CD4-positive, alpha-beta T cell (primary cell): ENCODE data around the gene POLD1. TPM values are rescaled to one million over a fixed set of nuclear protein-coding genes. Genes with fewer than 3 reads are reported as not detected.

Experiments
- ATAC-seq: fragments of 200-7000 bp; cut with Tn5 transposase; one replicate; pipeline ENCODE4 v1.10.0; 2022; ENCODE audit warnings: mild to moderate bottlenecking; ENCODE audit not compliant: poor library complexity
- CTCF ChIA-PET: fragments of 350-600 bp; sonication (Branson Sonifier 250); formaldehyde crosslinking; loops from one replicate; lab custom pipeline; 2021; ENCODE audit warnings: antibody characterized with exemption, inconsistent platforms; lab: Charles Lee
- POLR2A ChIA-PET: fragments of 350-600 bp; sonication (Branson Sonifier 250); formaldehyde crosslinking; loops from one replicate; lab custom pipeline; 2021; ENCODE audit warnings: antibody characterized with exemption, inconsistent platforms; lab: Charles Lee
- DNase-seq, 14 experiments: peaks; one replicate each; pipeline ENCODE4 v3.0.0-alpha.2; 2013 to 2020; ENCODE audit warnings: mixed read lengths in 2 of 14
- H3K27ac ChIP-seq, 2 donors: one replicate each; pipeline versions ENCODE4 v1.5.1 to v1.7.0; 2013; ENCODE audit warnings: low read length in 2 of 2, low read depth in 1 of 2, mild to moderate bottlenecking in 1 of 2
- H3K27me3 ChIP-seq, 2 experiments: 1 replicate in 1 of 2; 2 replicates in 1 of 2; pipeline versions ENCODE4 v1.6.1 to v1.7.0; 2013; ENCODE audit warnings: low read length in 2 of 2, control low read depth in 1 of 2, mild to moderate bottlenecking in 1 of 2, moderate library complexity in 1 of 2; ENCODE audit not compliant: insufficient read depth in 2 of 2, control insufficient read depth in 1 of 2
- H3K36me3 ChIP-seq: one replicate; pipeline ENCODE4 v1.6.1; 2013; ENCODE audit warnings: low read length, control low read depth; ENCODE audit not compliant: insufficient read depth
- H3K4me1 ChIP-seq: one replicate; pipeline ENCODE4 v1.6.1; 2013; ENCODE audit warnings: low read length, control low read depth; ENCODE audit not compliant: insufficient read depth
- H3K4me3 ChIP-seq: one replicate; pipeline ENCODE4 v1.5.1; 2013; ENCODE audit warnings: mild to moderate bottlenecking, low read length, moderate library complexity
- H3K9me3 ChIP-seq, 2 experiments: 1 replicate in 1 of 2; 2 replicates in 1 of 2; pipeline versions ENCODE4 v1.6.1 to v1.7.0; 2013; ENCODE audit warnings: low read length in 2 of 2, mild to moderate bottlenecking in 2 of 2, control low read depth in 1 of 2, moderate library complexity in 1 of 2; ENCODE audit not compliant: control insufficient read depth in 1 of 2, insufficient read depth in 1 of 2
- H3K27ac Mint-ChIP-seq: one replicate; pipeline ENCODE4 v1.8.0; 2020; ENCODE audit warnings: mixed read lengths
- H3K27me3 Mint-ChIP-seq: one replicate; pipeline ENCODE4 v1.8.0; 2021; ENCODE audit warnings: mixed read lengths
- H3K36me3 Mint-ChIP-seq: one replicate; pipeline ENCODE4 v1.8.0; 2021; ENCODE audit warnings: low read depth, mixed read lengths
- H3K4me1 Mint-ChIP-seq: one replicate; pipeline ENCODE4 v1.8.0; 2021; ENCODE audit warnings: low read depth, mixed read lengths
- H3K4me3 Mint-ChIP-seq: one replicate; pipeline ENCODE4 v1.8.0; 2020; ENCODE audit warnings: mild to moderate bottlenecking, mixed read lengths
- H3K9me3 Mint-ChIP-seq: one replicate; pipeline ENCODE4 v1.8.0; 2020; ENCODE audit warnings: mixed read lengths
- intact Hi-C, 2 experiments: fragments of 100-400 bp; cut with DNase I in 1 of 2; cut with micrococcal nuclease in 1 of 2; formaldehyde crosslinking; loops; one replicate each; pipeline versions ENCODE4 v1.15.1 to v1.9.0; 2023 to 2025; cut with DNase I, micrococcal nuclease
- total RNA-seq, 174 experiments: library from RNA in 2 of 174; stranded (reverse) in 2 of 174; gene quantifications; one replicate each; pipeline ENCODE4 v1.2.3 and lab custom pipeline; 2021 to 2026
- TF ChIP-seq, protein P1 (sequence below): fragments of 200-600 bp; IDR thresholded peaks from one replicate; pipeline ENCODE4 v1.8.0; 2022; ENCODE audit warnings: antibody characterized with exemption, mild to moderate bottlenecking

POLD1 gene
- total RNA-seq, 2 experiments from 2014 or later = 22.1 to 24.2 TPM

DNA sequence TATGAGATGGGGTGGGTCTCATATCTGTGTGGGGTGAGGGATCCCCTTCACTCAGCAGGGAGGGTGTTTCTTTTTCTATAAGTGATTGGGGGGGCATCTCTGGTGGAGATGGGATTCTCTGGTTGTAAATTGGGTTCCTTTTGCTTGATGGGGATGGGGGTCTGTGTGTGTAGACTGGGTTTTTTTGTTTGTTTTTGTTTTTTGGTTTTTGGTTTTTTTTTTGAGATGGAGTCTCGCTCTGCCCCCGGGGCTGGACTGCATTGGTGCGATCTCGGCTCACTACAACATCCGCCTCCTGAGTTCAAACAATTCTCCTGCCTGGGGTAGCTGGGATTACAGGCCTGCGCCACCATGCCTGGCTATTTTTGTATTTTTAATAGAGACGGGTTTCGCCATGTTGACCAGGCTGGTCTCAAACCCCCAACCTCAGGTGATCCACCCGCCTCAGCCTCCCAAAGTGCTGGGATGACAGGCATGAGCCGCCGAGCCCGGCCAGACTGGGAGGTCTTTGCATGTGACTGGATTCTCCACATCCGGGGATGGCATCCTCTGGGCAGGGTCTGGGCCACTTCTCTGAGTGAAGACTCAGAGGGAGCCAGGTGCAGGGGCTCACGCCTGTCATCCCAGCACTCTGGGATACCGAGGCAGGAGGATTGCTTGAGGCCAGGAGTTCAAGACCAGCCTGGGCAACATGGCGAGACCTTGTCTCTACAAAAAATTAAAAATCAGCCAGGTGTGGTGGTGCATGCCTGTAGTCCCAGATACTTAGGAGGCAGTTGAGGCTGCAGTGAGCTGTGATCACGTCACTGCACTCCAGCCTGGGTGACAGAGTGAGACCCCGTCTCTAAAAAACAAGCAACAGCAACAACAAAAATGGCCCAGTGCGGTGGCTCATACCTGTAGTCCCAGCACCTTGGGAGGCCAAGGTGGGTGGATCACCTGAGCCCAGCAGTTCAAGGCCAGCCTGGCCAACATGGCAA, 49.3 kb downstream of the POLD1 start:
- Histone ChIP-seq H3K27me3 (peaks cover 6 to 16% of the 10 kb centered on the region in 2 experiments), H3K4me1 (peaks cover 17% of the 10 kb centered on the region), H3K9me3 (peaks cover 0 to 4% of the 10 kb centered on the region in 2 experiments), H3K4me3 (no peak overlapping the region), H3K27ac (no peak overlapping the region), H3K36me3 (no peaks in the 10 kb centered on the region)
- Mint-ChIP-seq H3K9me3 (no peaks in the 10 kb centered on the region), H3K4me3 (peak overlapping the region; percentile 85), H3K27me3 (peaks cover 28% of the 10 kb centered on the region), H3K4me1 (peaks cover 19% of the 10 kb centered on the region), H3K36me3 (no peaks in the 10 kb centered on the region), H3K27ac (peak overlapping the region; percentile 24)
- intact Hi-C loops = loop anchor here in 1 of 2 experiments (2.0 to 5.0 kb wide), 3 partner anchors 43 to 369 kb away; partner anchors contain the start of genes ASPDH, EMC10, GARIN5A and JOSD2
- TF ChIP-seq, protein P1, sequence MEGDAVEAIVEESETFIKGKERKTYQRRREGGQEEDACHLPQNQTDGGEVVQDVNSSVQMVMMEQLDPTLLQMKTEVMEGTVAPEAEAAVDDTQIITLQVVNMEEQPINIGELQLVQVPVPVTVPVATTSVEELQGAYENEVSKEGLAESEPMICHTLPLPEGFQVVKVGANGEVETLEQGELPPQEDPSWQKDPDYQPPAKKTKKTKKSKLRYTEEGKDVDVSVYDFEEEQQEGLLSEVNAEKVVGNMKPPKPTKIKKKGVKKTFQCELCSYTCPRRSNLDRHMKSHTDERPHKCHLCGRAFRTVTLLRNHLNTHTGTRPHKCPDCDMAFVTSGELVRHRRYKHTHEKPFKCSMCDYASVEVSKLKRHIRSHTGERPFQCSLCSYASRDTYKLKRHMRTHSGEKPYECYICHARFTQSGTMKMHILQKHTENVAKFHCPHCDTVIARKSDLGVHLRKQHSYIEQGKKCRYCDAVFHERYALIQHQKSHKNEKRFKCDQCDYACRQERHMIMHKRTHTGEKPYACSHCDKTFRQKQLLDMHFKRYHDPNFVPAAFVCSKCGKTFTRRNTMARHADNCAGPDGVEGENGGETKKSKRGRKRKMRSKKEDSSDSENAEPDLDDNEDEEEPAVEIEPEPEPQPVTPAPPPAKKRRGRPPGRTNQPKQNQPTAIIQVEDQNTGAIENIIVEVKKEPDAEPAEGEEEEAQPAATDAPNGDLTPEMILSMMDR = no peak
- ATAC-seq = no peak
- CTCF ChIA-PET = interaction anchor here (0.5 kb wide), 1 partner anchor 175 kb away, joined by 3 read pairs; no protein-coding TSS in a partner anchor
- POLR2A ChIA-PET = no interaction called here
- DNase-seq = peak in 1 of 14 experiments; percentile 8

DNA sequence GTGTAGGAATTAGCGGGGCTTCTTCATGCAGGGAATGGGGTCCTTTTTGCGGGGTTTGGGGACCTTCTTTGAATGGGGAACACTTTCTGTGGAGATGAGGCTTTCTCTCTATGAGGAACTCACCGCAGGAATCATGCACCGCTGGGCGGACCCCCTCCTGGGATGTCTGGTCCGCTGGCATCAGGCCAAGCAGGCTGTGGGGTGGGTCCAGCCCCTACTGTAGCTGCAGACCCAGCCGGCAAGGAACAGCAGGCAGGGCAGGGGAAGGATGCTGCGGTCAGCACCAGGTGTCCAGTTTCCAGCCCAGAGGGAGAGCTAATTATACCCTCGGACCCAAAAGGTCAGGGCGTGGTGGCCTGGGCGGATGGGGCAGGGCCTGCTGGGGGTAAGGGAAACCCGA, 50.4 kb downstream of the POLD1 start:
- ATAC-seq (no peak), DNase-seq (peak in 1 of 14 experiments; percentile 9)
- intact Hi-C loops = loop anchor here in 1 of 2 experiments (5.0 kb wide), 2 partner anchors 78 to 368 kb away; partner anchors contain the start of genes ASPDH and JOSD2
- Mint-ChIP-seq H3K27ac (no peak overlapping the region), H3K27me3 (peaks cover 22% of the 10 kb centered on the region), H3K4me1 (peaks cover 13% of the 10 kb centered on the region), H3K9me3 (no peaks in the 10 kb centered on the region), H3K36me3 (no peaks in the 10 kb centered on the region), H3K4me3 (no peak overlapping the region)
- peaks cover 6 to 12% of the 10 kb centered on the region in 2 experiments for H3K27me3 ChIP-seq
- ChIA-PET POLR2A (no interaction called here), CTCF (interaction anchor here (0.5 kb wide), 1 partner anchor 174 kb away, joined by 3 read pairs; no protein-coding TSS in a partner anchor)
- H3K9me3 ChIP-seq = peaks cover 0 to 4% of the 10 kb centered on the region in 2 experiments
- TF ChIP-seq, protein P1 = no peak
- no peaks in the 10 kb centered on the region for H3K36me3 ChIP-seq
- H3K4me1 ChIP-seq = peaks cover 15% of the 10 kb centered on the region
- H3K4me3 ChIP-seq = no peak overlapping the region
- H3K27ac ChIP-seq = no peak overlapping the region

DNA sequence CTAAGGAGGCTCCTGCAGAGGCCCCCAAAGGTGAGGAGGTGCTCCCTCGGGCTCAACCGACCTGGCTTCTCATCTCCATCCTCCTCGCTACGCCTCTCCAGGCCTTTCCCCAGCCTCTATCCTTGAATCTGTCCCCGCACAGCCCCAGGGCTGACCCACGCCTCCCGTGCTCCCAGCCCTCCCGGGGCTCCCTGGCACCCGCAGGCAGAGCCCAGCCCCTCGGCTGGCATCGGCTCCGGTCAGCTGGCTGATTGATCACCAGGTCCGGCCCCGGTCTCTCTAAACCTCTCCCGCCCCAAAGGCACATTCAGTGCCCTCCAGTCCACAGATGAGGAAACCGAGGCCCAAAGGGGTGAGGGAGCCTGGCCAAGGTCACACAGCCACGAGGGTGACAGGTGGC, 51.1 kb downstream of the POLD1 start:
- H3K36me3 ChIP-seq = no peaks in the 10 kb centered on the region
- H3K9me3 ChIP-seq = peaks cover 0 to 4% of the 10 kb centered on the region in 2 experiments
- TF ChIP-seq, protein P1 = no peak
- peaks cover 15% of the 10 kb centered on the region for H3K4me1 ChIP-seq
- H3K4me1 Mint-ChIP-seq = peaks cover 13% of the 10 kb centered on the region
- H3K27me3 Mint-ChIP-seq = peaks cover 22% of the 10 kb centered on the region
- H3K9me3 Mint-ChIP-seq = no peaks in the 10 kb centered on the region
- no peak overlapping the region for H3K27ac Mint-ChIP-seq
- H3K27ac ChIP-seq = no peak overlapping the region
- no peak overlapping the region for H3K4me3 ChIP-seq
- DNase-seq = peak in 1 of 14 experiments; percentile 11
- CTCF ChIA-PET = no interaction called here
- no peaks in the 10 kb centered on the region for H3K36me3 Mint-ChIP-seq
- no peak for ATAC-seq
- intact Hi-C loops = no loop called here
- peak overlapping the region; percentile 34 for H3K4me3 Mint-ChIP-seq
- POLR2A ChIA-PET = no interaction called here
- peaks cover 6 to 9% of the 10 kb centered on the region in 2 experiments for H3K27me3 ChIP-seq
